HEK293 (cell line): ENCODE data around the gene RPL3.
"Not testable (repeated sequence)": the region's sequence is repeated elsewhere in the genome, so short reads cannot be mapped to it uniquely, and the experiment has no call there.

ENCODE experiments used
- CTCF ChIA-PET: fragments of 350-600 bp; formaldehyde crosslinking; extraction: SDS; loops from one replicate; lab custom pipeline; 2021; ENCODE audit warnings: antibody characterized with exemption; lab: Yijun Ruan, JAX
- POLR2A ChIA-PET: fragments of 300-600 bp; formaldehyde crosslinking; extraction: SDS; loops from one replicate; lab custom pipeline; 2020; ENCODE audit warnings: antibody characterized with exemption, inconsistent platforms; lab: Yijun Ruan, JAX
- H3K27ac ChIP-seq: fragments of 200-500 bp; sonication (Bioruptor generic); 2 replicates; pipeline ENCODE4 v1.5.1; 2014; ENCODE audit warnings: low read depth, low read length, control low read depth, inconsistent platforms; ENCODE audit errors: extremely low read depth
- H3K36me3 ChIP-seq, 2 experiments: fragments of 200-500 bp in 1 of 2; sonication (Bioruptor generic) in 1 of 2; 1 replicate in 1 of 2; 2 replicates in 1 of 2; pipeline ENCODE4 v1.5.1; 2014 to 2017; ENCODE audit warnings: inconsistent platforms in 2 of 2, low read length in 2 of 2; ENCODE audit not compliant: control insufficient read depth in 2 of 2, insufficient read depth in 1 of 2
- H3K4me1 ChIP-seq: fragments of 200-500 bp; sonication (Bioruptor generic); 2 replicates; pipeline ENCODE4 v1.5.1; 2014; ENCODE audit warnings: mild to moderate bottlenecking, low read length, inconsistent platforms; ENCODE audit not compliant: control insufficient read depth, insufficient read depth
- H3K4me3 ChIP-seq: 2 replicates; pipeline ENCODE4 v1.5.1; 2011; ENCODE audit warnings: low read depth, mild to moderate bottlenecking, control low read depth, low read length, moderate library complexity
- H3K9me3 ChIP-seq: fragments of 200-500 bp; sonication (Bioruptor generic); 2 replicates; pipeline ENCODE4 v1.5.1; 2014; ENCODE audit warnings: low read depth, low read length, inconsistent platforms; ENCODE audit not compliant: control insufficient read depth, insufficient read depth
- CTCF ChIP-seq: fragments of 450-650 bp; formaldehyde crosslinking; IDR thresholded peaks from 2 replicates; pipeline ENCODE4 v1.5.1; 2016; ENCODE audit warnings: missing biosample characterization, missing genetic modification characterization
- KLF7 ChIP-seq: fragments of 450-650 bp; formaldehyde crosslinking; IDR thresholded peaks from 2 replicates; pipeline ENCODE4 v1.5.1; 2016; ENCODE audit warnings: missing biosample characterization, missing genetic modification characterization, borderline replicate concordance
- KLF8 ChIP-seq: fragments of 450-650 bp; formaldehyde crosslinking; IDR thresholded peaks from 2 replicates; pipeline ENCODE4 v1.5.1; 2016; ENCODE audit warnings: missing biosample characterization, missing genetic modification characterization
- PATZ1 ChIP-seq: fragments of 450-650 bp; formaldehyde crosslinking; IDR thresholded peaks from 2 replicates; pipeline ENCODE4 v1.5.1; 2016; ENCODE audit warnings: missing biosample characterization, missing genetic modification characterization
- PBX3 ChIP-seq: sonication (generic); formaldehyde crosslinking; IDR thresholded peaks from 2 replicates; pipeline ENCODE4 v1.8.1; 2022; ENCODE audit warnings: mild to moderate bottlenecking, moderate library complexity, missing genetic modification reagents
- PRDM1 ChIP-seq: fragments of 450-650 bp; formaldehyde crosslinking; IDR thresholded peaks from 2 replicates; pipeline ENCODE4; 2016; ENCODE audit warnings: missing biosample characterization, missing genetic modification characterization
- ZNF132 ChIP-seq: fragments of 450-650 bp; formaldehyde crosslinking; IDR thresholded peaks from 2 replicates; pipeline ENCODE4 v1.5.1; 2017; ENCODE audit warnings: missing biosample characterization, missing genetic modification characterization, borderline replicate concordance
- ZNF148 ChIP-seq: fragments of 450-650 bp; formaldehyde crosslinking; IDR thresholded peaks from 2 replicates; pipeline ENCODE4 v1.5.0; 2017; ENCODE audit warnings: missing biosample characterization, missing genetic modification characterization, borderline replicate concordance
- ZNF311 ChIP-seq: fragments of 450-650 bp; formaldehyde crosslinking; IDR thresholded peaks from 2 replicates; pipeline ENCODE4 v1.5.1; 2017; ENCODE audit warnings: missing biosample characterization, missing genetic modification characterization, borderline replicate concordance
- ZNF366 ChIP-seq: fragments of 450-650 bp; formaldehyde crosslinking; conservative IDR thresholded peaks from 2 replicates; pipeline ENCODE4 v1.5.1; 2016; ENCODE audit warnings: missing biosample characterization, missing genetic modification characterization
- ZNF501 ChIP-seq: fragments of 450-650 bp; formaldehyde crosslinking; IDR thresholded peaks from 2 replicates; pipeline ENCODE4 v1.5.1; 2016; ENCODE audit warnings: missing biosample characterization, missing genetic modification characterization
- ZNF785 ChIP-seq: fragments of 450-650 bp; formaldehyde crosslinking; IDR thresholded peaks from 2 replicates; pipeline ENCODE4 v1.5.1; 2016; ENCODE audit warnings: missing biosample characterization, missing genetic modification characterization
- ZNF792 ChIP-seq: fragments of 450-650 bp; formaldehyde crosslinking; IDR thresholded peaks from 2 replicates; pipeline ENCODE4 v1.5.1; 2016; ENCODE audit warnings: missing biosample characterization, missing genetic modification characterization

Gene RPL3

GRCh38 chr22:39325392-39325932, 6.0 kb upstream of the RPL3 start:
- ChIA-PET POLR2A (no interaction called here), CTCF (interaction anchor here (0.6 to 1.7 kb wide), 3 partner anchors 15 to 91 kb away, joined by 3 to 5 read pairs (median 4); no protein-coding TSS in a partner anchor)
- no peaks in the 10 kb centered on the region for H3K9me3 ChIP-seq
- H3K36me3 ChIP-seq: no peaks in the 10 kb centered on the region
- peak; percentile 99 for TF ChIP-seq ZNF366 (tag by site-specific recombination)
- no peak for TF ChIP-seq KLF7 (tag by site-specific recombination)
- no peak for TF ChIP-seq PATZ1
- TF ChIP-seq ZNF501 (tag by site-specific recombination): no peak
- peak; percentile 62 for TF ChIP-seq PRDM1
- TF ChIP-seq ZNF792 (tag by site-specific recombination): no peak
- TF ChIP-seq ZNF132 (tag by site-specific recombination): no peak
- TF ChIP-seq KLF8 (tag by site-specific recombination): no peak
- TF ChIP-seq ZNF785: 0 out of 2 replicates have a peak, but pooled peaks have one; percentile 23
- no peak for TF ChIP-seq PBX3 (CRISPR knock-in tag)
- TF ChIP-seq ZNF311 (tag by site-specific recombination): no peak; the same call in 1 of the 2 replicates
- TF ChIP-seq ZNF148: peak; percentile 77
- no peaks in the 10 kb centered on the region for H3K4me1 ChIP-seq
- no peak overlapping the region for H3K27ac ChIP-seq
- no peak overlapping the region for H3K4me3 ChIP-seq

- CTCF ChIA-PET: interaction anchor here (0.6 to 7.9 kb wide), 6 partner anchors 8 to 210 kb away, joined by 3 to 98 read pairs (median 4); no protein-coding TSS in a partner anchor
- H3K36me3 ChIP-seq: peaks cover 11 to 35% of the 10 kb centered on the region in 2 experiments
- H3K9me3 ChIP-seq, H3K4me3 ChIP-seq, H3K4me1 ChIP-seq: not testable (repeated sequence)
- POLR2A ChIA-PET: interaction anchor here (1.0 to 7.3 kb wide), 28 partner anchors 9 to 478 kb away, joined by 3 to 119 read pairs (median 12); partner anchors contain the start of genes ATF4, CBX7, MIEF1 and PDGFB
- peak; percentile 5; the same call in 1 of the 2 replicates for TF ChIP-seq CTCF (tag by site-specific recombination)
- TF ChIP-seq, all 188 proteins: peak for 1; not testable (repeated sequence) for 187
- peak overlapping the region; percentile 99; the same call in 1 of the 2 replicates for H3K27ac ChIP-seq
Observed at GRCh38 chr22:39320616-39321029, 1.2 kb upstream of the RPL3 start.
